ENCODE measurements around the gene ILKAP. TPM values are rescaled to one million over a fixed set of nuclear protein-coding genes. Genes with fewer than 3 reads are reported as not detected.

ILKAP gene
- total RNA-seq, 1 experiment from 2014 or later, result 53.4 TPM

GRCh38 chr2:238142382-238143205, 60.9 kb downstream of the ILKAP start:
- intact Hi-C loops (cut with micrococcal nuclease), result no loop called here
- Histone ChIP-seq H3K9ac (ENCODE audit: low read length) (0 out of 2 replicates have a peak overlapping the region, but pooled peaks have one; percentile 26), H3K27ac (ENCODE audit: low read depth, low read length) (peak overlapping the region; percentile 6; the same call in 1 of the 2 replicates), H3K9me3 (ENCODE audit: control insufficient read depth in 1 of 2, insufficient read depth in 1 of 2, low read depth in 1 of 2, low read length in 2 of 2) (no peaks in the 10 kb centered on the region), H2AFZ (ENCODE audit: low read depth, low read length, poor library complexity, severe bottlenecking) (no peak overlapping the region), H3K4me2 (ENCODE audit: low read length) (peak overlapping the region; percentile 76), H3K9me2 (ENCODE audit: insufficient read depth) (no peaks in the 10 kb centered on the region), H4K20me1 (ENCODE audit: insufficient read depth) (no peaks in the 10 kb centered on the region), H3K4me3 (replicated peaks in 1 of 2; ENCODE audit: low read depth in 1 of 2, low read length in 2 of 2) (no peak overlapping the region), H3K79me2 (ENCODE audit: insufficient read depth, low read length) (no peaks in the 10 kb centered on the region), H3K36me3 (ENCODE audit: control insufficient read depth in 1 of 2, insufficient read depth in 2 of 2, low read length in 2 of 2) (no peaks in the 10 kb centered on the region), H3K27me3 (ENCODE audit: insufficient read depth, low read length) (no peaks in the 10 kb centered on the region), H3K4me1 (ENCODE audit: control insufficient read depth in 1 of 2, insufficient read depth in 2 of 2, low read length in 2 of 2) (peaks cover 53 to 87% of the 10 kb centered on the region in 2 experiments)
- TF ChIP-seq SRF (IDR thresholded peaks at IDR 0.05; ENCODE audit: low read depth) (no peak), SP1 (IDR thresholded peaks at IDR 0.05; ENCODE audit: low read depth) (no peak), YY1 (IDR thresholded peaks at IDR 0.05; ENCODE audit: extremely low read depth, insufficient replicate concordance, low read depth, low read length) (no peak), ZNF274 (IDR thresholded peaks at IDR 0.05; ENCODE audit: low read depth, low read length) (no peak), CEBPB (IDR thresholded peaks at IDR 0.05; ENCODE audit: low read depth) (no peak), EGR1 (IDR thresholded peaks at IDR 0.05; ENCODE audit: low read depth) (no peak), CTCF (IDR thresholded peaks at IDR 0.05 in 2 of 3, conservative IDR thresholded peaks at IDR 0.05 in 1 of 3; ENCODE audit: borderline replicate concordance in 1 of 3, insufficient read depth in 1 of 3, low read depth in 2 of 3, low read length in 2 of 3) (no peak), POLR2A (IDR thresholded peaks at IDR 0.05; ENCODE audit: borderline replicate concordance, extremely low read depth, insufficient read depth, insufficient read length) (no peak), ZBTB33 (IDR thresholded peaks at IDR 0.05; ENCODE audit: extremely low read depth, insufficient replicate concordance, low read length) (no peak), REST (IDR thresholded peaks at IDR 0.05; ENCODE audit: low read depth) (no peak), POLR2AphosphoS5 (IDR thresholded peaks at IDR 0.05; ENCODE audit: low read depth, low read length) (no peak), MAX (IDR thresholded peaks at IDR 0.05) (no peak), EZH2phosphoT487 (IDR thresholded peaks at IDR 0.05; ENCODE audit: borderline replicate concordance) (no peak), EZH2 (IDR thresholded peaks at IDR 0.05) (no peak)
- ChIA-PET CTCF (interaction anchor here (1.5 kb wide), 1 partner anchor 10 kb away, joined by 4 read pairs; no protein-coding TSS in a partner anchor), POLR2A (interaction anchor here (0.6 kb wide), 1 partner anchor 34 kb away, joined by 6 read pairs; no protein-coding TSS in a partner anchor), RAD21 (ENCODE audit: low non-redundant PET in 1 of 2, low total read pairs in 2 of 2, uncharacterized antibody in 2 of 2, unreplicated experiment in 2 of 2) (no interaction called here)
- DNase-seq (ENCODE audit: low read depth, low spot score) (no peak), ATAC-seq (no peak)
- BruUV-seq (replicated peaks), result no TSS peak
